ENCODE results near the gene OR51A7.

The OR51A7 gene

GRCh38 chr11:4957396-4957795 is 53.8 kb downstream of the OR51A7 start:
- DNase-seq = no peak
